ENCODE measurements around the gene CMTR1. TPM values are rescaled to one million over a fixed set of nuclear protein-coding genes. Genes with fewer than 3 reads are reported as not detected.

Gene CMTR1
- total RNA-seq, 1 experiment from 2014 or later, result 28.7 TPM

DNA sequence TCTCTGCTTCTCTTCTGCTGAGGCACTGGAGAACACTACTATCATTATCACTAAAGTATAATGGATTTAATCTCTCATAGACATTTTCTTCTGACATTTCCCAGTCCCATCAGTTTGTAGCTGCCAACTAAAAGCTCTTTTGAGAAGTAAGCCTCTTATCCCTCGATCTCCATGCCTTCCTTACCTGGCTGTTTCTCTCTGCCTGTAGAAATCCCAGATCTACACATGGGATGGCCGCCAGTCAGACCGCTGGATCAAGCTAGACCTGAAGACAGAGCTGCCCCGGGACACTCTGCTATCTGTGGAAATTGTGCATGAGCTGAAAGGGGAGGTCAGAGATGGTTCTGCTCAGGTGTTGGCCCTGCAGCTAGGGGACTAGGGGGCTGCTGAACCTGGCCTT lies 41.3 kb downstream of the CMTR1 start:
- RAD21 ChIA-PET (ENCODE audit: low non-redundant PET in 1 of 2, low total read pairs in 2 of 2, uncharacterized antibody in 2 of 2, unreplicated experiment in 2 of 2), result no interaction called here
- POLR2A ChIA-PET, result no interaction called here

More for the DNA sequence above, 41.3 kb downstream of the CMTR1 start:
- Histone ChIP-seq H3K9ac (ENCODE audit: low read length) (no peak overlapping the region), H3K4me1 (ENCODE audit: control insufficient read depth in 1 of 2, insufficient read depth in 2 of 2, low read length in 2 of 2) (no peaks in the 10 kb centered on the region), H4K20me1 (ENCODE audit: insufficient read depth) (no peaks in the 10 kb centered on the region), H3K36me3 (ENCODE audit: control insufficient read depth in 1 of 2, insufficient read depth in 2 of 2, low read length in 2 of 2) (peaks cover 15 to 29% of the 10 kb centered on the region in 2 experiments; a peak in 3 of 4 replicates), H3K9me3 (ENCODE audit: control insufficient read depth in 1 of 2, insufficient read depth in 1 of 2, low read depth in 1 of 2, low read length in 2 of 2) (no peaks in the 10 kb centered on the region), H3K4me2 (ENCODE audit: low read length) (no peak overlapping the region), H3K27ac (ENCODE audit: low read depth, low read length) (no peak overlapping the region), H3K79me2 (ENCODE audit: insufficient read depth, low read length) (no peaks in the 10 kb centered on the region), H3K27me3 (ENCODE audit: insufficient read depth, low read length) (no peaks in the 10 kb centered on the region), H2AFZ (ENCODE audit: low read depth, low read length, poor library complexity, severe bottlenecking) (no peak overlapping the region), H3K9me2 (ENCODE audit: insufficient read depth) (no peaks in the 10 kb centered on the region), H3K4me3 (replicated peaks in 1 of 2; ENCODE audit: low read depth in 1 of 2, low read length in 2 of 2) (no peak overlapping the region)
- CTCF ChIA-PET, result no interaction called here
- intact Hi-C loops (cut with micrococcal nuclease), result no loop called here
- no peak for ATAC-seq
- TF ChIP-seq POLR2A (IDR thresholded peaks at IDR 0.05; ENCODE audit: borderline replicate concordance, extremely low read depth, insufficient read depth, insufficient read length) (no peak), EZH2 (IDR thresholded peaks at IDR 0.05) (no peak), ZNF274 (IDR thresholded peaks at IDR 0.05; ENCODE audit: low read depth, low read length) (no peak), SIN3A (IDR thresholded peaks at IDR 0.05; ENCODE audit: low read depth) (no peak), EZH2phosphoT487 (IDR thresholded peaks at IDR 0.05; ENCODE audit: borderline replicate concordance) (no peak), YY1 (IDR thresholded peaks at IDR 0.05; ENCODE audit: extremely low read depth, insufficient replicate concordance, low read depth, low read length) (no peak), SRF (IDR thresholded peaks at IDR 0.05; ENCODE audit: low read depth) (no peak), SP1 (IDR thresholded peaks at IDR 0.05; ENCODE audit: low read depth) (no peak), REST (IDR thresholded peaks at IDR 0.05; ENCODE audit: low read depth) (no peak), EGR1 (IDR thresholded peaks at IDR 0.05; ENCODE audit: low read depth) (no peak), JUND (IDR thresholded peaks at IDR 0.05) (no peak), TCF7L2 (IDR thresholded peaks at IDR 0.05; ENCODE audit: borderline replicate concordance, extremely low read depth, insufficient read depth, insufficient read length) (no peak), CBX3 (IDR thresholded peaks at IDR 0.05; ENCODE audit: low read depth) (no peak)
- TF ChIP-seq, protein P1, sequence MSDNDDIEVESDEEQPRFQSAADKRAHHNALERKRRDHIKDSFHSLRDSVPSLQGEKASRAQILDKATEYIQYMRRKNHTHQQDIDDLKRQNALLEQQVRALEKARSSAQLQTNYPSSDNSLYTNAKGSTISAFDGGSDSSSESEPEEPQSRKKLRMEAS (IDR thresholded peaks at IDR 0.05), result no peak
- TF ChIP-seq, protein P2, sequence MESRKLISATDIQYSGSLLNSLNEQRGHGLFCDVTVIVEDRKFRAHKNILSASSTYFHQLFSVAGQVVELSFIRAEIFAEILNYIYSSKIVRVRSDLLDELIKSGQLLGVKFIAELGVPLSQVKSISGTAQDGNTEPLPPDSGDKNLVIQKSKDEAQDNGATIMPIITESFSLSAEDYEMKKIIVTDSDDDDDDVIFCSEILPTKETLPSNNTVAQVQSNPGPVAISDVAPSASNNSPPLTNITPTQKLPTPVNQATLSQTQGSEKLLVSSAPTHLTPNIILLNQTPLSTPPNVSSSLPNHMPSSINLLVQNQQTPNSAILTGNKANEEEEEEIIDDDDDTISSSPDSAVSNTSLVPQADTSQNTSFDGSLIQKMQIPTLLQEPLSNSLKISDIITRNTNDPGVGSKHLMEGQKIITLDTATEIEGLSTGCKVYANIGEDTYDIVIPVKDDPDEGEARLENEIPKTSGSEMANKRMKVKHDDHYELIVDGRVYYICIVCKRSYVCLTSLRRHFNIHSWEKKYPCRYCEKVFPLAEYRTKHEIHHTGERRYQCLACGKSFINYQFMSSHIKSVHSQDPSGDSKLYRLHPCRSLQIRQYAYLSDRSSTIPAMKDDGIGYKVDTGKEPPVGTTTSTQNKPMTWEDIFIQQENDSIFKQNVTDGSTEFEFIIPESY (IDR thresholded peaks at IDR 0.05; ENCODE audit: extremely low read depth, insufficient replicate concordance, low read length), result no peak
- TF ChIP-seq, protein P3, sequence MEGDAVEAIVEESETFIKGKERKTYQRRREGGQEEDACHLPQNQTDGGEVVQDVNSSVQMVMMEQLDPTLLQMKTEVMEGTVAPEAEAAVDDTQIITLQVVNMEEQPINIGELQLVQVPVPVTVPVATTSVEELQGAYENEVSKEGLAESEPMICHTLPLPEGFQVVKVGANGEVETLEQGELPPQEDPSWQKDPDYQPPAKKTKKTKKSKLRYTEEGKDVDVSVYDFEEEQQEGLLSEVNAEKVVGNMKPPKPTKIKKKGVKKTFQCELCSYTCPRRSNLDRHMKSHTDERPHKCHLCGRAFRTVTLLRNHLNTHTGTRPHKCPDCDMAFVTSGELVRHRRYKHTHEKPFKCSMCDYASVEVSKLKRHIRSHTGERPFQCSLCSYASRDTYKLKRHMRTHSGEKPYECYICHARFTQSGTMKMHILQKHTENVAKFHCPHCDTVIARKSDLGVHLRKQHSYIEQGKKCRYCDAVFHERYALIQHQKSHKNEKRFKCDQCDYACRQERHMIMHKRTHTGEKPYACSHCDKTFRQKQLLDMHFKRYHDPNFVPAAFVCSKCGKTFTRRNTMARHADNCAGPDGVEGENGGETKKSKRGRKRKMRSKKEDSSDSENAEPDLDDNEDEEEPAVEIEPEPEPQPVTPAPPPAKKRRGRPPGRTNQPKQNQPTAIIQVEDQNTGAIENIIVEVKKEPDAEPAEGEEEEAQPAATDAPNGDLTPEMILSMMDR (IDR thresholded peaks at IDR 0.05 in 2 of 3, conservative IDR thresholded peaks at IDR 0.05 in 1 of 3; ENCODE audit: borderline replicate concordance in 1 of 3, insufficient read depth in 1 of 3, low read depth in 2 of 3, low read length in 2 of 3), result no peak
- no peak for DNase-seq (ENCODE audit: low read depth, low spot score)
- no TSS peak for BruUV-seq (replicated peaks)

All from HCT116 (cell line).